Mesenchymal stem cell (in vitro differentiated cells and primary cell): Measurements from ENCODE around the gene GYS2.

Experiments used
- DNase-seq: peaks from one replicate; pipeline ENCODE4 v3.0.0-alpha.2; 2013
- H2AFZ ChIP-seq: one replicate; pipeline ENCODE4 v1.6.1; 2013; ENCODE audit warnings: low read depth, mild to moderate bottlenecking, control low read depth, inconsistent platforms, low read length, moderate library complexity
- H2AK5ac ChIP-seq: 2 replicates; pipeline ENCODE4 v1.6.1; 2013; ENCODE audit warnings: low read length, moderate library complexity, mild to moderate bottlenecking, inconsistent platforms; ENCODE audit not compliant: severe bottlenecking
- H2BK120ac ChIP-seq: one replicate; pipeline ENCODE4 v1.6.1; 2013; ENCODE audit warnings: low read depth, mild to moderate bottlenecking, inconsistent platforms, low read length, moderate library complexity
- H2BK12ac ChIP-seq, 2 experiments: one replicate each; pipeline ENCODE4 v1.6.1; 2013; ENCODE audit warnings: inconsistent platforms in 2 of 2, low read length in 2 of 2, mild to moderate bottlenecking in 2 of 2, moderate library complexity in 2 of 2, control low read depth in 1 of 2
- H2BK15ac ChIP-seq: one replicate; pipeline ENCODE4 v1.6.1; 2013; ENCODE audit warnings: mild to moderate bottlenecking, low read depth, inconsistent platforms; ENCODE audit not compliant: poor library complexity, severe bottlenecking
- H2BK5ac ChIP-seq: 2 replicates; pipeline ENCODE4 v1.6.1; 2013; ENCODE audit warnings: low read depth, mild to moderate bottlenecking, low read length, control low read depth, inconsistent platforms; ENCODE audit not compliant: poor library complexity, severe bottlenecking
- H3K14ac ChIP-seq, 2 experiments: one replicate each; pipeline ENCODE4 v1.6.1; 2013; ENCODE audit warnings: inconsistent platforms in 2 of 2, low read length in 2 of 2, control low read depth in 1 of 2, mild to moderate bottlenecking in 1 of 2, moderate library complexity in 1 of 2
- H3K18ac ChIP-seq, 2 experiments: one replicate each; pipeline ENCODE4 v1.6.1; 2013; ENCODE audit warnings: inconsistent platforms in 2 of 2, low read length in 2 of 2, control low read depth in 1 of 2, low read depth in 1 of 2, mild to moderate bottlenecking in 1 of 2
- H3K23ac ChIP-seq, 2 experiments: one replicate each; pipeline ENCODE4 v1.6.1; 2013; ENCODE audit warnings: inconsistent platforms in 2 of 2, low read length in 2 of 2, mild to moderate bottlenecking in 2 of 2, moderate library complexity in 2 of 2, control low read depth in 1 of 2
- H3K27ac ChIP-seq: 2 replicates; pipeline ENCODE4 v1.5.1; 2013; ENCODE audit warnings: mild to moderate bottlenecking, moderate library complexity, low read length, control low read depth, inconsistent platforms; ENCODE audit not compliant: poor library complexity, severe bottlenecking
- H3K27me3 ChIP-seq, 2 experiments: 2 replicates each; pipeline versions ENCODE4 v1.6.1 to v1.7.0; 2013; ENCODE audit warnings: low read length in 2 of 2, mild to moderate bottlenecking in 2 of 2, moderate library complexity in 2 of 2, control low read depth in 1 of 2, inconsistent platforms in 1 of 2; ENCODE audit not compliant: control insufficient read depth in 1 of 2, insufficient read depth in 1 of 2
- H3K36me3 ChIP-seq, 2 experiments: 2 replicates each; pipeline versions ENCODE4 v1.6.1 to v1.7.0; 2013; ENCODE audit warnings: low read length in 2 of 2, control low read depth in 1 of 2, inconsistent platforms in 1 of 2, low read depth in 1 of 2, mild to moderate bottlenecking in 1 of 2; ENCODE audit not compliant: insufficient read depth in 2 of 2, control insufficient read depth in 1 of 2
- H3K4ac ChIP-seq, 2 experiments: one replicate each; pipeline ENCODE4 v1.6.1; 2013; ENCODE audit warnings: inconsistent platforms in 2 of 2, low read length in 2 of 2, mild to moderate bottlenecking in 2 of 2, moderate library complexity in 2 of 2, control low read depth in 1 of 2, low read depth in 1 of 2
- H3K4me1 ChIP-seq: 2 replicates; pipeline ENCODE4 v1.6.1; 2013; ENCODE audit warnings: low read depth, low read length, control low read depth; ENCODE audit not compliant: control insufficient read depth, insufficient read depth
- H3K4me2 ChIP-seq: 2 replicates; pipeline ENCODE4 v1.6.1; 2013; ENCODE audit warnings: low read length, mild to moderate bottlenecking, inconsistent platforms; ENCODE audit not compliant: poor library complexity, severe bottlenecking
- H3K4me3 ChIP-seq, 2 experiments: 2 replicates each; pipeline versions ENCODE4 v1.5.1 to v1.7.0; 2013; ENCODE audit warnings: low read length in 2 of 2, mild to moderate bottlenecking in 2 of 2, control low read depth in 1 of 2, low read depth in 1 of 2; ENCODE audit not compliant: insufficient read depth in 1 of 2
- H3K79me1 ChIP-seq: replicated peaks from 2 replicates; pipeline ENCODE4 v1.6.1; 2013; ENCODE audit warnings: mild to moderate bottlenecking, control low read depth, low read length, inconsistent platforms; ENCODE audit not compliant: poor library complexity, severe bottlenecking
- H3K9ac ChIP-seq: 2 replicates; pipeline ENCODE4 v1.7.0; 2013; ENCODE audit warnings: mild to moderate bottlenecking, low read length, moderate library complexity
- H3K9me3 ChIP-seq: 2 replicates; pipeline ENCODE4 v1.7.0; 2013; ENCODE audit warnings: mild to moderate bottlenecking, low read length; ENCODE audit not compliant: control insufficient read depth
- H4K8ac ChIP-seq: one replicate; pipeline ENCODE4 v1.6.1; 2013; ENCODE audit warnings: inconsistent platforms, mild to moderate bottlenecking, low read length, moderate library complexity
- H4K91ac ChIP-seq: one replicate; pipeline ENCODE4 v1.6.1; 2013; ENCODE audit warnings: mild to moderate bottlenecking, low read length, inconsistent platforms
- WGBS: methylation state at CpG from one replicate; pipeline ENCODE4 v1.1.7; 2013; ENCODE audit warnings: mixed read lengths; 5-methylcytosine and 5-hydroxymethylcytosine counted together

The GYS2 gene

GRCh38 chr12:21631367-21631766, 26.7 kb upstream of the GYS2 start:
- Histone ChIP-seq H2BK120ac (no peak overlapping the region), H3K9ac (no peak overlapping the region), H2BK12ac (no peak overlapping the region), H3K23ac (no peak overlapping the region), H3K27me3 (no peaks in the 10 kb centered on the region), H3K4me3 (no peak overlapping the region), H3K18ac (no peak overlapping the region), H3K4me1 (no peaks in the 10 kb centered on the region), H3K36me3 (peaks cover 14 to 38% of the 10 kb centered on the region in 2 experiments), H2BK5ac (no peak overlapping the region), H4K91ac (no peak overlapping the region), H2BK15ac (no peak overlapping the region), H3K9me3 (no peaks in the 10 kb centered on the region), H4K8ac (no peak overlapping the region), H2AK5ac (no peak overlapping the region), H3K79me1 (no peaks in the 10 kb centered on the region), H3K4ac (no peak overlapping the region), H3K14ac (no peak overlapping the region), H3K4me2 (no peak overlapping the region), H3K27ac (no peak overlapping the region), H2AFZ (no peak overlapping the region)
- 61% methylated on average over 2 of the region's 2 CpGs for WGBS
- DNase-seq, result no peak

- H2BK120ac ChIP-seq, result no peak overlapping the region
- no peak overlapping the region for H3K23ac ChIP-seq
- H3K27ac ChIP-seq, result no peak overlapping the region
- no peak overlapping the region for H4K8ac ChIP-seq
- no peaks in the 10 kb centered on the region for H3K4me1 ChIP-seq
- H2AFZ ChIP-seq, result no peak overlapping the region
- no peaks in the 10 kb centered on the region for H3K27me3 ChIP-seq
- H2BK12ac ChIP-seq, result no peak overlapping the region
- H3K18ac ChIP-seq, result no peak overlapping the region
- H3K9ac ChIP-seq, result no peak overlapping the region
- no peak overlapping the region for H2AK5ac ChIP-seq
- no peak overlapping the region for H4K91ac ChIP-seq
- H3K4me3 ChIP-seq, result no peak overlapping the region
- no peak overlapping the region for H3K4ac ChIP-seq
- no peak overlapping the region for H3K14ac ChIP-seq
- H3K4me2 ChIP-seq, result no peak overlapping the region
- 100% methylated on average over 1 of the region's 2 CpGs for WGBS
- H2BK15ac ChIP-seq, result no peak overlapping the region
- H3K79me1 ChIP-seq, result no peaks in the 10 kb centered on the region
- H3K36me3 ChIP-seq, result peaks cover 4% of the 10 kb centered on the region in 2 experiments
- H2BK5ac ChIP-seq, result no peak overlapping the region
- DNase-seq, result no peak
- H3K9me3 ChIP-seq, result no peaks in the 10 kb centered on the region
Measured at GRCh38 chr12:21627924-21628323, 23.3 kb upstream of the GYS2 start.

GRCh38 chr12:21618566-21618965, 13.9 kb upstream of the GYS2 start:
- no peak overlapping the region for H3K4me2 ChIP-seq
- no peak overlapping the region for H4K8ac ChIP-seq
- no peak overlapping the region for H3K4ac ChIP-seq
- no peak overlapping the region for H2AK5ac ChIP-seq
- H3K23ac ChIP-seq, result no peak overlapping the region
- no peaks in the 10 kb centered on the region for H3K79me1 ChIP-seq
- no peak overlapping the region for H2BK15ac ChIP-seq
- H3K9me3 ChIP-seq, result no peaks in the 10 kb centered on the region
- H2BK12ac ChIP-seq, result no peak overlapping the region
- no peak overlapping the region for H4K91ac ChIP-seq
- H3K9ac ChIP-seq, result no peak overlapping the region
- no peaks in the 10 kb centered on the region for H3K36me3 ChIP-seq
- H2AFZ ChIP-seq, result no peak overlapping the region
- no peak overlapping the region for H3K14ac ChIP-seq
- no peak overlapping the region for H3K4me3 ChIP-seq
- H3K27me3 ChIP-seq, result no peaks in the 10 kb centered on the region
- H3K4me1 ChIP-seq, result no peaks in the 10 kb centered on the region
- no peak overlapping the region for H3K27ac ChIP-seq
- no peak overlapping the region for H2BK120ac ChIP-seq
- H3K18ac ChIP-seq, result no peak overlapping the region
- H2BK5ac ChIP-seq, result no peak overlapping the region
- DNase-seq, result no peak

- Histone ChIP-seq H3K27ac (no peak overlapping the region), H2AK5ac (no peak overlapping the region), H3K36me3 (no peaks in the 10 kb centered on the region), H3K9ac (no peak overlapping the region), H3K79me1 (no peaks in the 10 kb centered on the region), H3K4ac (no peak overlapping the region), H3K27me3 (no peaks in the 10 kb centered on the region), H3K4me2 (no peak overlapping the region), H2BK5ac (no peak overlapping the region), H3K4me1 (no peaks in the 10 kb centered on the region), H4K91ac (no peak overlapping the region), H3K18ac (no peak overlapping the region), H2AFZ (no peak overlapping the region), H4K8ac (no peak overlapping the region), H2BK120ac (no peak overlapping the region), H2BK15ac (no peak overlapping the region), H2BK12ac (no peak overlapping the region), H3K9me3 (no peaks in the 10 kb centered on the region), H3K14ac (no peak overlapping the region), H3K23ac (no peak overlapping the region), H3K4me3 (no peak overlapping the region)
- 97% methylated on average over 3 of the region's 3 CpGs for WGBS
- no peak for DNase-seq
Measured at GRCh38 chr12:21617030-21617429, 12.4 kb upstream of the GYS2 start.
